ENCODE data around the gene KMT2E.
"Not testable (repeated sequence)": the region's sequence is repeated elsewhere in the genome, so short reads cannot be mapped to it uniquely, and the experiment has no call there.

The KMT2E gene

GRCh38 chr7:104978460-104978859, 35.5 kb upstream of the KMT2E start:
- no peak for DNase-seq (ENCODE audit: insufficient read length, low spot score)
- FAIRE-seq = no peak
- no peak for TF ChIP-seq POLR2A (IDR thresholded peaks at IDR 0.05; ENCODE audit: low read depth, low read length)

DNA sequence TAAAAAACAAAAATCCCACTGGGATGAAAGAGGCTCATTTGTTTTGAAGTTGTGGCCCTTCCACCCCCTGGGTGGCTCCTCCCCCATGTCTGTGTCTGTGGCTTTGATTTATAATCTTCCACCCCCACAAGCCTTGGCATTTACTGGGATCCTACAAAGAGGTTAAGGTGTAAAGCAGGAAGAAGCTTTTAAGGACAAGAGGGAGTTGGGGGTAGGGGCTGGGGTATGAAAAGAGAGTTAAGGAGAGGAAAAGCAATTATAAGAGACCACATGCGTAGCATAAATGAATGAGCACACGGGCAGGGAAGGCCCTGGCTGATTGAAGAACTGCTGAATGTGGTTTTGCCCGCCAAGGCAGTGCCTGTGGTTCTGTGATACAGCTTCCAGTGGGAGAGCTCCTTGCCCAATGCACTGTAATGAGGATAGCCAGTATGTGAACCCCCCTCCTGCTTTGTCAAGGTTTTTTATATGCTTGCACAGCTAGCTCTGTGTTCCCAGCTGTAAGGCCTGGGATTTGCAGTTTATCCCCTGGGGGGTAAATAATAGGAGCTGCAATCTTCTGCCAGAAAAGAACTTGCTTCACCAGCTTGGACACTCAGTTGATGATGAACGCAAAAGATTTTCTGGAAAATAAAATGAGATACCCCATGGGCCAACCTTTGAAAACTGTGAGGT, 34.7 kb upstream of the KMT2E start:
- no peak for TF ChIP-seq POLR2A (IDR thresholded peaks at IDR 0.05; ENCODE audit: low read depth, low read length)
- FAIRE-seq (no peak), DNase-seq (ENCODE audit: insufficient read length, low spot score) (no peak)

DNA sequence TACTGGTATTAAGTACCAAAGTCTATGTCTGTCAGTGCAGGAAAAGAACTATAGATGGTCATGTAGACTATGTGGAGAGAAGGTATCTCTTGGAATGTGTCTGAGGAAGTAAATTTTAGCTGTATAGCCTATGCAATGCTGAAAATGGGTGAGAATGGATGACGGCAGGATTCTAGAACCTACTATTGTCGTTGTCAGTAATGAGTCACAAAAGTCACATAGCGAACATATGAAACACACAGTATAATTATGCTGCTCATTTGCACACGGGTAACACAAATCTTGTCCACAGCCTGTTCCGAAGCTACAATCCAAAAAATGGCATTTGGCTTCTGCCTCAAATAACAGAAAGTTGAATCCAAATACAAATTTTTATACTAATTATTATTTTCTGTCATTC, 33.6 kb upstream of the KMT2E start:
- FAIRE-seq = no peak
- no peak for DNase-seq (ENCODE audit: insufficient read length, low spot score)
- no peak for TF ChIP-seq POLR2A (IDR thresholded peaks at IDR 0.05; ENCODE audit: low read depth, low read length)

- FAIRE-seq (peak; percentile 38), DNase-seq (ENCODE audit: insufficient read length, low spot score) (no peak)
- TF ChIP-seq POLR2A (IDR thresholded peaks at IDR 0.05; ENCODE audit: low read depth, low read length) = no peak
These were observed 32.9 kb upstream of the KMT2E start for GRCh38 chr7:104980841-104981671.

- no peak for DNase-seq (ENCODE audit: insufficient read length, low spot score)
- no peak for TF ChIP-seq POLR2A (IDR thresholded peaks at IDR 0.05; ENCODE audit: low read depth, low read length)
- no peak for FAIRE-seq
These were observed 32.4 kb upstream of the KMT2E start for GRCh38 chr7:104981672-104982037.

GRCh38 chr7:104982308-104983075, 31.5 kb upstream of the KMT2E start:
- FAIRE-seq (no peak), DNase-seq (ENCODE audit: insufficient read length, low spot score) (no peak)

DNA sequence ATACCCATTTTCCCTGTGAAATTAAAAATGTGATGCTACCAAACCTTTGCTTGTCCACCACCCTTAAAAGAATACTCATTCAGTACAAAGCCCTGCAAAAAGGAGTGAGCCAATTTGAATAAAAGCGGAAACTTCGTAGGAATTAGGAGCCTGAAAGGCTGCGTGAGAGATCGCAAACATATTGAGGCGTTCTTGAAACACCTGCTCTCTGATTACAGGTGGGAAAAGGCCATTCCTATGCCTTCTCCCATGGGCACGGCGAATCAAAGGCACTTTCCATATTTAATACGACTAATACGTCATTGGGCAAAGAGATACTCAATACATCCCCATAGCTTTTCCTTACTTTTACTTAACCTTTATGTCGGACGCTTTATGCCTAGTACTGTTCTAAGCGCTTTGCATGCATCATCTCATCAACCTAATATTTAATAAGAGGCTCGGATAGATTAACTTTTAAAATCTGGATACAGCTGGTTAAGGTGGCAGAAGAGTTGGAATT, 30.9 kb upstream of the KMT2E start:
- DNase-seq (ENCODE audit: insufficient read length, low spot score) (no peak), FAIRE-seq (no peak)
- TF ChIP-seq POLR2A (IDR thresholded peaks at IDR 0.05; ENCODE audit: low read depth, low read length) = no peak

More at GRCh38 chr7:104982308-104983075, 31.5 kb upstream of the KMT2E start:
- TF ChIP-seq POLR2A (IDR thresholded peaks at IDR 0.05; ENCODE audit: low read depth, low read length) = no peak

DNA sequence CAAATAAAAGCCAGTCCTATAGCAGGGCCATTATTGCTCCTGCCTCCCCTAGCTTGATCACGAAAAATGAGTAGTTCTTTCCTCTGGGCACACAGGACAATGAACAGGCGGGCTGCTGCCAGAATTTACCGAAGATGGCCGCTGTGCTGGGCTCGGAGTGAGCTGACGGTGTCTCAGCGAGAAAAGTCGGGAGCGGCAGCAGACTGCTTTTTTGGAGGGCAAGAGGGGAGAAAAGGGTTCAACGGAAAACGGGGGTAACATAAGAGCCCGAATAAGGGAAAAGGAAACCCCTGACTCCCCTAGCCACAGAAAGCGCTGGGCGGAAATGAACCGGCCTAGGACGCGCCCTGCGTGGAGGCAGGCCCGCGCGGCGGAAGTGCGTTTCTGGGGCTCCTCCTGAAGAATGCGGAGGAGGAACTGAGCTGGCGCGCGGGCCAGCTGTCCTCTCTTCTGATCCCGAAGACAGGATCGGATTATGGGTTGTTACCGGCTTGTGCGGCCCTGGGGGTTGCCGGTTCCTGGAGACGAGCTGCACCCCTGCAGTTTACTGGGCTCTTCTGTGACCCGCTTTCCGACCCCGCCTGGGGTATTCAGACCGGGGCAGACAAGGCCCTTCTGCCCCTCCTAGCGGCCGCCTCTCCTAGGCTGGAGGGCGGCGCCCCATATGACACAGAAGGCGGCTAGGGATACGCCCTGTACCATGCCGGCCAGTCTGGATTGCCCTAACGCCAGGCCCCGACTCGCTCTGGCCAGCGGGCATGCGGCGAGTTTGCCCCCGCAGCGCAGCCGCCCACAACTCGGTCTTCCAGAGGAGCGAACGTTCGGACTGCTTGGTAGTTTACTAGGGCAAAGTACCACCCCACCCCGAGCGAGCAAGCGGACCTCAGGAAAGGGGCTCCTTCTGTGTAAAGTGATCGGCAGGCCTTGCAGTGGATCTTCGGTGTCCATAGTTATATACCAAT, 30.1 kb upstream of the KMT2E start:
- DNase-seq (ENCODE audit: insufficient read length, low spot score) = peak; percentile 69
- no peak for FAIRE-seq
- TF ChIP-seq POLR2A (IDR thresholded peaks at IDR 0.05; ENCODE audit: low read depth, low read length) = peak; percentile 61

- no peak for TF ChIP-seq POLR2A (IDR thresholded peaks at IDR 0.05; ENCODE audit: low read depth, low read length)
- no peak for DNase-seq (ENCODE audit: insufficient read length, low spot score)
- no peak for FAIRE-seq
These were observed 29.3 kb upstream of the KMT2E start for GRCh38 chr7:104984585-104985258.

- DNase-seq (ENCODE audit: insufficient read length, low spot score) (no peak), FAIRE-seq (no peak)
- no peak for TF ChIP-seq POLR2A (IDR thresholded peaks at IDR 0.05; ENCODE audit: low read depth, low read length)
These were observed 28.8 kb upstream of the KMT2E start for GRCh38 chr7:104985259-104985617.

DNA sequence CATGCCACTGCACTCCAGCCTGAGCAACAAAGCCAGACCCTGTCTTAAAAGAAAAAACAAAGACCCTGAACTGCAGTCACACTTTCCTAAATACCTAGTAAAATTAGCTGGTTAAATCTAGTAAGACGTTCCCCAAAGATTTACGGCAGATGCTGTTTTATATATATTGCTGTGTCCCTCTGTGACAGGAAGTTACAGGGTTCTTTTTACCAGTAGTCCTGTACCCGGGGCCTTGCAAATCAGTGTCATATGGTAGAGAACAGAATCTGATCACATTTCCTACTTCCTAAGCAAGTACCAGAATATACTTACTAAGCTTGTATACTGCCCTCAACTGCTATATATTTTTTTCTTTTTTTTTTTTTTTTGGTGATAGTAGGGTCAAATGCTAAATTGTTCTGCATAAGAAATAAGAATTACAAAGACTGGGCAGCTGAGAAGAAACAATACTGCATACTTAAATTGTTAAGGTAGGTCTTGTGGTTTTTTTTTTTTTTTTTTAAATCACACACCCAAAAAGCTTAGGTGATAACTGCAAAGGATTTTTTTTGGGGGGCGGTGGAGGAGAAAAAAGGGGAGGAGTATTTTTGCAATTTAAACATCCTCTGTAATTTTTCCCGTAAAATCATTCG, 27.3 kb upstream of the KMT2E start:
- DNase-seq (ENCODE audit: insufficient read length, low spot score) = no peak
- FAIRE-seq = no peak

DNA sequence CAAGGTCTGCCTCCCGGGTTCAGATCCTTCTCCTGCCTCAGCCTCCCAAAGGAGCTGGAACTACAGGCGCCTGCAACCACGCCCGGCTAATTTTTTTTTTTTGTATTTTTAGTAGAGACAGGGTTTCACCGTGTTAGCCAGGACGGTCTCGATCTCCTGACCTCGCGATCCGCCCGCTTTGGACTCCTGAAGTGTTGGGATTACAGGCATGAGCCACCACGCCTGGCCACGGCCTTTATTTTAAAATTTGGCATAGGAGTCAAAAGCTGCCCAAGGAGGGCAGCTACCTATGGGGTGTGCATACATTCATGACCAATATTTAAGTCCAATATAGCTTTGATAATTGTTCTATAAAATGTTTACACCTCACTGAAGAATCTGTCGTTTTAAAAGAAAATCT, 26.6 kb upstream of the KMT2E start:
- DNase-seq (ENCODE audit: insufficient read length, low spot score); FAIRE-seq: not testable (repeated sequence)

More for the DNA sequence above, 27.3 kb upstream of the KMT2E start:
- TF ChIP-seq POLR2A (IDR thresholded peaks at IDR 0.05; ENCODE audit: low read depth, low read length) = no peak

Data from H54 (cell line).